Naive B cell (primary cell): ENCODE data around the gene FAM171A2. TPM values are rescaled to one million over a fixed set of nuclear protein-coding genes. Genes with fewer than 3 reads are reported as not detected.

Experiments
- ATAC-seq, 2 donors: fragments of 150-1000 bp; cut with Tn5 transposase; 2 replicates each; pipeline ENCODE4 v1.10.0; 2021; ENCODE audit warnings: low read depth in 2 of 2, mild to moderate bottlenecking in 2 of 2, moderate library complexity in 2 of 2
- DNase-seq: peaks from one replicate; pipeline ENCODE4 v3.0.0; 2022
- H3K27ac Mint-ChIP-seq, 6 donors: one replicate each; pipeline ENCODE4 v1.8.0; 2020 to 2022; ENCODE audit warnings: mild to moderate bottlenecking in 6 of 6, mixed read lengths in 6 of 6, moderate library complexity in 5 of 6, inconsistent platforms in 2 of 6
- H3K27me3 Mint-ChIP-seq, 3 donors: one replicate each; pipeline ENCODE4 v1.8.0; 2021 to 2022; ENCODE audit warnings: mixed read lengths in 3 of 3, mild to moderate bottlenecking in 1 of 3
- H3K36me3 Mint-ChIP-seq, 2 donors: one replicate each; pipeline ENCODE4 v1.8.0; 2020 to 2022; ENCODE audit warnings: mixed read lengths in 2 of 2, inconsistent platforms in 1 of 2, mild to moderate bottlenecking in 1 of 2
- H3K4me1 Mint-ChIP-seq, 3 donors: one replicate each; pipeline ENCODE4 v1.8.0; 2020 to 2022; ENCODE audit warnings: mixed read lengths in 3 of 3, inconsistent platforms in 1 of 3, mild to moderate bottlenecking in 1 of 3, moderate library complexity in 1 of 3
- H3K4me3 Mint-ChIP-seq, 8 donors: one replicate each; pipeline ENCODE4 v1.8.0; 2020 to 2022; ENCODE audit warnings: mild to moderate bottlenecking in 8 of 8, mixed read lengths in 8 of 8, moderate library complexity in 8 of 8, inconsistent platforms in 2 of 8
- H3K9me3 Mint-ChIP-seq, 7 donors: one replicate each; pipeline ENCODE4 v1.8.0; 2020 to 2022; ENCODE audit warnings: mixed read lengths in 7 of 7, mild to moderate bottlenecking in 5 of 7, inconsistent platforms in 2 of 7, moderate library complexity in 1 of 7
- polyA plus RNA-seq, 6 donors: library from polyadenylated mRNA; unstranded; fragments of 300-500 nt; fragmentation: Illumina TruSeq; gene quantifications; one replicate each; pipeline ENCODE4 v1.2.3, GENCODE V29; 2021; ENCODE audit warnings: low read depth in 6 of 6

FAM171A2 gene
- polyA plus RNA-seq, 6 donors from 2014 or later: 0.21 to 0.29 TPM; not detected in 4

DNA sequence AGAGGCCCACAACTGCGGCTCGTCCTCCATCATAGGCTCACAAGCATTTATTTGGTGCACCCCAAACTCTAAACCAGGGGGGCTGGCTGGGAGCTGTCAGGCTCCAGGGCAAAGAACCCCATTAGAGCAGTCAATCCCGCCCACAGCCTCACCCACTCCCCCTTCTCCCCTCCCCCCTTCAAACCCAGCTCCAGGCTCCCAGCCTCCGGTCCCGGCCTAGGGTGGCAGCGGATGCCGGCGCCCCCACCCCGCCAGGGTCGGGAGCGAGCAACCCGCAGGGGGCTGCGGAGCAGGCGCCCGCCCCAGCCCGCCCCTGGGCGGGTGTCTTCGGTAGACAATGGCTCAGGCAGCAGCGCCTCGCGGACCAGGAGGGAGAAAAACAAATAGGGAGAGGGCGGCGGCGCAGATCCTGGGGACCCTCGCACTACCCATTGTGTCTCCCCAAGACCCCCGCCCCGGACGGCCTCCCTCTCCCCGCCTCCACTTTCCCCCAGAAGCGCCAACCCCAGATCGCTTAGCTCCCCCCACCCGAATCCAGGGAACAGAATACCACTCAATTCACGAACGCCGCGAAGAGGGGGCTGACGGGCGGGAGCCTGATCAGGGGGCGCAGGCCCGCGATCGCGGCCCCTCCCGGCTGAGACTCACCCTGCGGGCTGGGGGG lies 572 bp downstream of the FAM171A2 start:
- peak; percentile 27 to 34 for ATAC-seq
- Mint-ChIP-seq H3K4me1 (peaks cover 10 to 19% (median 11%) of the 10 kb centered on the region in 3 donors), H3K4me3 (peak overlapping the region; percentile 21 to 88 (median 78)), H3K36me3 (no peaks in the 10 kb centered on the region), H3K27ac (no peak overlapping the region), H3K9me3 (no peaks in the 10 kb centered on the region), H3K27me3 (peaks cover 28 to 61% (median 49%) of the 10 kb centered on the region in 3 donors)
- DNase-seq: no peak

GRCh38 chr17:44362459-44362948 lies 1.1 kb downstream of the FAM171A2 start:
- Mint-ChIP-seq H3K9me3 (no peaks in the 10 kb centered on the region), H3K4me3 (peak overlapping the region in 5 of 8 donors; percentile 21 to 77 (median 74)), H3K4me1 (peaks cover 10 to 21% (median 11%) of the 10 kb centered on the region in 3 donors), H3K27me3 (peaks cover 24 to 55% (median 43%) of the 10 kb centered on the region in 3 donors), H3K36me3 (no peaks in the 10 kb centered on the region), H3K27ac (no peak overlapping the region)
- no peak for ATAC-seq
- DNase-seq: no peak

DNA sequence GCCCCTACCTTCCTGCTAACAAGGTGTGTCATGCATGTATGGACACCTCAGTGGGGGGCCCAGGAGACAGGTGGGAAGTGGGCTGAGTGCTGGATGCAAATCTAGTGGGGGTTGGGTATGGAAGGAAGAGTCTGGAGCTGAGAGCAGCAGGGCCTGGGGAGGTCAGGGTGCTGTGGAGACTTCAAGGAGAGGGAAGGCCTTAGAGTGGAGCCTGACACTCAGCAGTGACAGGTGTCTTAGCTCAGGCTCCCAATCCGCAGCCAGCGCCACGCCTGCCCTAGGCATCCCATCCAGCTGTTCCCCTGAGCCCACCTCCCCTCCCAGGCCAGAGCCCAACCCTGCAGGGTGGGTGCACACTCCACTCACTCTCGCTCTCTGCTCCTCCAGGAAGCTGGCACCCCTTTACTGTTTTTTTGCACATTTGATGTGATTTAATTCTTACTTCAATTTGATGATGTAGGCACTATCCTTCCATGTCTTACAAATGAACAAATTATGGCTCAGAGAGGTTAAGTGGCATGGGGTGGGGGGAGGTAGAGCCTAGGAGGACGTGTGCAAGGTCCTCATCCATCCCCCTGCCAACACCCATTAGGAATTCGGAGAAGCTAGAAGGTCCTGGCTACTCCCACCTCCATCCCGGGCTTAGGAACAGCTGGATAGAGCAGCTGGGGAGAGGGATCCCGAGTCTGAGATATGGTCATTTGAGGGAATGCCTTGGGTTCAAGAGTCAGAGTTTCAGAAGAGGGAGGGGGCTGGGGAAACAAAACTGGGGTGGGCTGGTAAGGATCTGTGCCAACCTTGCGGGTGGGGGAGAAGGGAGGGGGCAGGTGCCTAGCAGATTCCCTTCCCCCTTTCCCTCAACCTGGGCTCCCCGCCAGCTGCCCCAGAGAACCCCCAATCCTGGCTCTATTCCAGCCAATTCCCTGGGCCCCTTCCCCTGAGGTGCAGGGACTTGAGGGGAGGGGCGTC lies 2.1 kb downstream of the FAM171A2 start:
- DNase-seq (no peak), ATAC-seq (no peak)
- Mint-ChIP-seq H3K9me3 (no peaks in the 10 kb centered on the region), H3K4me1 (peaks cover 10 to 21% (median 11%) of the 10 kb centered on the region in 3 donors), H3K36me3 (no peaks in the 10 kb centered on the region), H3K27me3 (peaks cover 17 to 46% (median 34%) of the 10 kb centered on the region in 3 donors), H3K4me3 (peak overlapping the region in 5 of 8 donors; percentile 29 to 70 (median 48)), H3K27ac (no peak overlapping the region)

- no peak for ATAC-seq
- H3K4me3 Mint-ChIP-seq: no peak overlapping the region
- H3K27ac Mint-ChIP-seq: no peak overlapping the region
- H3K27me3 Mint-ChIP-seq: peaks cover 9 to 39% (median 26%) of the 10 kb centered on the region in 3 donors
- no peaks in the 10 kb centered on the region for H3K9me3 Mint-ChIP-seq
- DNase-seq: no peak
- H3K36me3 Mint-ChIP-seq: no peaks in the 10 kb centered on the region
- peaks cover 10 to 21% (median 11%) of the 10 kb centered on the region in 3 donors for H3K4me1 Mint-ChIP-seq
Measured at GRCh38 chr17:44360826-44361225, 2.8 kb downstream of the FAM171A2 start.

DNA sequence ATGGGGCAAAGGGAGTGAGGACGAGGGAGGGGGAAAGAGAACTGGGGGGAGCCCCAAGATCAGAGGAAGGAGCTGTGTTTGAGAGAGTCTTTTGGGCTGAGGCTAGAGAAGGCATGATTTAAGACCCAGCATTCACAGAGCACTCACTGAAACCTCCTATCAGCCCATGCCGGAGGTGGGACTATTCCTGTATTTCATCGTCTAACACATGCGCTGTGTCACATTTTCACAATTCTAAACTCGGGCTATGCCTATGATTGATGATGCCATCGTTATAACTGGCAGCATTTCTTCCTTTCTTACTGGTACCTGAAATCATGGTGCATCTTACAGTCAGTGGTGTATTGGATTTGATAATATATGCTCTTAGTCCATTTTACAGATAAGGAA lies 3.5 kb downstream of the FAM171A2 start:
- Mint-ChIP-seq H3K4me1 (peaks cover 10 to 23% (median 11%) of the 10 kb centered on the region in 3 donors), H3K36me3 (no peaks in the 10 kb centered on the region), H3K9me3 (no peaks in the 10 kb centered on the region), H3K27ac (no peak overlapping the region), H3K4me3 (peak overlapping the region in 1 of 8 donors; percentile 73), H3K27me3 (peaks cover 2 to 38% (median 19%) of the 10 kb centered on the region in 3 donors)
- no peak for DNase-seq
- ATAC-seq: no peak

GRCh38 chr17:44359458-44360143 lies 4.1 kb downstream of the FAM171A2 start:
- peak overlapping the region in 1 of 8 donors; percentile 73 for H3K4me3 Mint-ChIP-seq

DNA sequence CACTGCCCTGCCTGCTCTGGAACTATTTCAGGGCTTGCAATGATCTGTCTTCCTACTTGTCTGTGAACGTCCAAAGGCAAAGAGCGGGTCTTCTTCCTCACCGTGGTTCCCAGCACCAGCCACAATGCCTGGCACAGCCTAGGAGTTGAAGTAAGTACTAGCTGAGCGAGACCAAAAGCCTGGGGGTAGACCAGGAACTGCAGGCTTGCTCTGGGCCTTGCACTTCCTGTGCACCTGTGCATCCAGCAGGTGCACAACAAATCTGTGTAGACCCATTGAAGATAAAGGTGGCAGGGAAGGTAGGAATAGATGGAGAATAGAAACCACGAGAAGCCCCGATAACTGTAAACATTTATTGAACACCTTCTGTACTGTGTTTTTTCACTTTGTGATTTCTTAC lies 4.6 kb downstream of the FAM171A2 start:
- DNase-seq: no peak
- Mint-ChIP-seq H3K4me1 (peaks cover 10 to 17% (median 11%) of the 10 kb centered on the region in 3 donors), H3K36me3 (no peaks in the 10 kb centered on the region), H3K27me3 (peaks cover 0 to 33% (median 15%) of the 10 kb centered on the region in 3 donors), H3K27ac (peak overlapping the region in 1 of 6 donors; percentile 11), H3K4me3 (no peak overlapping the region), H3K9me3 (no peaks in the 10 kb centered on the region)
- ATAC-seq: no peak

More at GRCh38 chr17:44359458-44360143, 4.1 kb downstream of the FAM171A2 start:
- DNase-seq: no peak
- Mint-ChIP-seq H3K4me1 (peaks cover 10 to 21% (median 11%) of the 10 kb centered on the region in 3 donors), H3K27me3 (peaks cover 0 to 33% (median 15%) of the 10 kb centered on the region in 3 donors), H3K9me3 (no peaks in the 10 kb centered on the region), H3K27ac (peak overlapping the region in 1 of 6 donors; percentile 35), H3K36me3 (no peaks in the 10 kb centered on the region)
- no peak for ATAC-seq

DNA sequence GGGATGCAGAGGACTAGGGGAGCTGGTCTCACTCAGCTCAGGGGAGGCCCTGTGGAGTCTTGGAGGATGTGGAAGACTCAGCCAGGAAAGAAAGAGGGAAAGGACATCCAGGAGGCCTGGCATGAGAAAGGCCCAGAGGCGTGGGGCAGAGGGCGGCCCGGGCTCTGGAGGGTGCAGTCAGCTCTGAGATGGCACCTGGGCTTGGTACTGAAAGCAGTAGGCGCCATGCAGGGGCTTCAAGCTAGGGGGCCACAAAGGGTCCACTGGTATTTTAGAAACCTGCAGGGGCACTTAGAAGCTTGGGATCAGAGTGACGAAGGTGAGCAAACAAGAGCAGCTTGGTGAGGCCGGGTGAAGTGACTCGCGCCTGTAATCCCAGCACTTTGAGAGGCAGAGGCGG lies 5.6 kb downstream of the FAM171A2 start:
- no peak overlapping the region for H3K27ac Mint-ChIP-seq
- H3K9me3 Mint-ChIP-seq: no peaks in the 10 kb centered on the region
- peak overlapping the region in 1 of 8 donors; percentile 23 for H3K4me3 Mint-ChIP-seq
- peaks cover 0 to 34% (median 15%) of the 10 kb centered on the region in 3 donors for H3K27me3 Mint-ChIP-seq
- DNase-seq (no peak), ATAC-seq (no peak)
- H3K4me1 Mint-ChIP-seq: peaks cover 11 to 16% (median 12%) of the 10 kb centered on the region in 3 donors
- no peaks in the 10 kb centered on the region for H3K36me3 Mint-ChIP-seq

DNA sequence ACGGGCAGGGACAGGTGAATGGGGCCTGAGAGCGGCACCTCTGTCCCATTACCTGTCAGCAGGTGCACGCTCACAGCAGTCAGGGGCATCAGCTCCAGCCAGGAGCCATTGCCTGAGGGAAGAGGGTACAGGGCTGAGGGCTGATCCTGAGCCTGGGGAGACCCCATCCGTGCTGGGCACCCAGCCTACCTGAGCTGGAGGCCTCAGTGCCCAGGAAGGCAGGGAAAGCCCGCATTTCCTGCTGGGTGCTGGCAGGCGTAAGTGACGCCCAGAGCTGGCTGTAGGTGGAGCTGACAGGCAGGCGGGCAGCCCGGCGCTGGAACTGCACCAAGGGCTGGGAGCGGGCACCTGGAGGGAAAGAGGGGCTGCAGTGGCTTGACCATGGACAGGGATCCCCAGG lies 7.4 kb downstream of the FAM171A2 start:
- H3K4me1 Mint-ChIP-seq: peaks cover 10 to 19% (median 16%) of the 10 kb centered on the region in 3 donors

DNA sequence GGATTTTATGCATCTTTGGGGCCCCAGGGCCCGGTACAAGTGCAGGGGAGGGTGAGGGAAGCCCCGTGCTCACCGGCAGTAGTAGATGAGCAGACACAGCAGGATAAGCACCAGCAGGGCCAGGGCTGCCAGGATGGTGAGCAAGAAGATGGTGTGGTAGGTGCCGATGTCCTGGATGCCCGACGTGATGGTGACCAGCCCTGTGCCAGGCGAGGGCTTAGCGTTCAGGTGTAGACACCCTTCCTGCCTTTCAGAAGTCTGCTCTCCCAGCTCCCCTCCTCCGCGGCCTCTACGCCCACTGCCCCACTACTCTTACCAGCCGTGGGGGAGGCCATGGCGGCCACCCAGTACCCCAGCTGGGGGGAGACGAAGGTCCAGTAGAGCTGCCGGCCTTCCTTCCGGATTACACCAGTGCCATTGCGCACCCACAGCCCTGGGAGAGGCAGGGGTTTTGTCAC lies 8.0 kb downstream of the FAM171A2 start:
- Mint-ChIP-seq H3K36me3 (no peaks in the 10 kb centered on the region), H3K9me3 (no peaks in the 10 kb centered on the region), H3K4me3 (peak overlapping the region in 3 of 8 donors; percentile 41 to 68 (median 56)), H3K4me1 (peaks cover 10 to 20% (median 18%) of the 10 kb centered on the region in 3 donors), H3K27me3 (peaks cover 0 to 18% (median under 1%) of the 10 kb centered on the region in 3 donors), H3K27ac (no peak overlapping the region)
- DNase-seq: no peak
- no peak for ATAC-seq

More for the DNA sequence above, 7.4 kb downstream of the FAM171A2 start:
- Mint-ChIP-seq H3K9me3 (no peaks in the 10 kb centered on the region), H3K4me3 (peak overlapping the region in 1 of 8 donors; percentile 2), H3K27me3 (peaks cover 0 to 22% (median 6%) of the 10 kb centered on the region in 3 donors), H3K36me3 (no peaks in the 10 kb centered on the region), H3K27ac (no peak overlapping the region)
- ATAC-seq: no peak
- DNase-seq: no peak

DNA sequence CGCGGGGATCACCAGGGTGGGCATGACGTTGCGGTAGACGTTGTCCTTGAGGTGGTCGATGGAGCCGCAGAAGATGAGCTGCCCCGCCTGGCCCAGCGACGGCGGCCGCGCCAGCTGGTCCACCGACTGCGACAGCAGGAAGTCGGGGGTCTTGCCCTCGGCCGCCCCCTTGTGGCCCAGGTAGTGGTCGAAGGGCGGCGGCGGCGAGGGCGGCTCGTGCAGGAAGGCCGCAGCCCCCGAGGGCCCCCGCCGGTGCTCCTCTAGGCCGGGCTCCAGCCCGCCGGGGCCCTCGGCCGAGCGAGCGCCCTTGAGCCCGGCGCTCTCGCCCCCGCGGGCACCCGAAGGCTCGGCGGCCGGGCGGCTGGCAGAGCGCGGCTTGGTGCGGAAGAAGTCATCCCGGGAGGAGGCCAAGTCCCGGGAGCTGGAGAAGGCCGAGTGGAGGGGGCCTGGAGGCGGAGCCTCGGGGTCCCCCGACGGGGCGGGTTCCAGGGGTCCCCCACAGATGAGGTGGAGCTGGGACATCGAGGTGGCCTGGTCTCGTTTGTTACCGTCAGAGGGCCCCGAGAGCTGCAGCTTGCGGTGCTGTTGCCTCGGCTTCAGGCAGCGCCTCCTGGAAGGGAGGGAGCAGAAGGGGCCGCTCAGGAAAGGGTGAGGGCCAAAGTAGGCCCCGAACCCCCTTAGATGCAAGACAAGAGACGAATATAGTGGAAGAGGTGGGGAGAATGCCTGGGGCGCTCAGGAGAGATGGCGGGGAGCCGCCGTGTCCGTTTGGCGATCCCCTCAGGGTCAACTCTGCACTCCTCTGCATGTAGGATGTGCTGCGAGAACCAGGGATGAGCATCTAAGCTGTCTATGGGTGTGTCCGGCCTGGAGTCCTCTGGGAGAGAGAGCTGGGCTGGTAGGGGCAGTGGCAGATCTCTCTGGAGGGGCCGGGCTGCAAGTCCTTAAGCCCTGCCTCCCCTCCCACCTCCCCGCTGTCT lies 8.8 kb downstream of the FAM171A2 start:
- H3K4me3 Mint-ChIP-seq: peak overlapping the region; percentile 51 to 86 (median 70)
- H3K36me3 Mint-ChIP-seq: no peaks in the 10 kb centered on the region
- ATAC-seq (peak; percentile 36 to 50), DNase-seq (peak; percentile 60)
- peaks cover 0 to 13% (median 0%) of the 10 kb centered on the region in 3 donors for H3K27me3 Mint-ChIP-seq
- H3K4me1 Mint-ChIP-seq: peaks cover 14 to 26% (median 21%) of the 10 kb centered on the region in 3 donors
- H3K27ac Mint-ChIP-seq: peak overlapping the region in 1 of 6 donors; percentile 65
- H3K9me3 Mint-ChIP-seq: no peaks in the 10 kb centered on the region
